B cell (primary cell): ENCODE data around the gene NUDCD3. TPM values are rescaled to one million over a fixed set of nuclear protein-coding genes. Genes with fewer than 3 reads are reported as not detected.

Source experiments
- ATAC-seq: fragments of 200-7000 bp; cut with Tn5 transposase; one replicate; pipeline ENCODE4 v1.10.0; 2021; ENCODE audit warnings: low read depth, mild to moderate bottlenecking, moderate number of reproducible peaks, moderate library complexity
- CTCF ChIA-PET: fragments of 350-600 bp; sonication (Branson Sonifier 250); formaldehyde crosslinking; loops from one replicate; lab custom pipeline; 2021; ENCODE audit warnings: antibody characterized with exemption, inconsistent platforms; lab: Charles Lee
- POLR2A ChIA-PET: fragments of 350-600 bp; sonication (Branson Sonifier 250); formaldehyde crosslinking; loops from one replicate; lab custom pipeline; 2021; ENCODE audit warnings: antibody characterized with exemption; lab: Charles Lee
- DNase-seq: peaks from one replicate; pipeline ENCODE4 v3.0.0; 2013
- H2AFZ ChIP-seq: 2 replicates; pipeline ENCODE4 v1.6.1; 2012; ENCODE audit warnings: mild to moderate bottlenecking, low read depth, low read length; ENCODE audit not compliant: insufficient read depth, poor library complexity, severe bottlenecking
- H3K27ac ChIP-seq, 2 donors: 1 replicate in 1 of 2; 2 replicates in 1 of 2; pipeline ENCODE4 v1.5.1; 2012 to 2013; ENCODE audit warnings: low read length in 2 of 2, mild to moderate bottlenecking in 2 of 2, moderate library complexity in 1 of 2
- H3K27me3 ChIP-seq, 4 experiments: fragments of 200-600 bp in 1 of 4; sonication (generic) in 1 of 4; replicated peaks in 1 of 4; 1 replicate in 2 of 4; 2 replicates in 2 of 4; pipeline versions ENCODE4 v1.6.1 to v1.7.0; 2013 to 2016; ENCODE audit warnings: low read length in 3 of 4, mild to moderate bottlenecking in 2 of 4, mixed read lengths in 1 of 4, moderate library complexity in 1 of 4; ENCODE audit not compliant: insufficient read depth in 4 of 4, control insufficient read depth in 3 of 4; ENCODE audit errors: control extremely low read depth in 1 of 4
- H3K36me3 ChIP-seq, 2 experiments: replicated peaks in 1 of 2; 1 replicate in 1 of 2; 2 replicates in 1 of 2; pipeline versions ENCODE4 v1.6.1 to v1.7.1; 2013; ENCODE audit warnings: low read length in 1 of 2; ENCODE audit not compliant: insufficient read depth in 2 of 2, control insufficient read depth in 1 of 2; ENCODE audit errors: control extremely low read depth in 1 of 2, extremely low read depth in 1 of 2
- H3K4me1 ChIP-seq, 2 donors: fragments of 200-600 bp in 1 of 2; sonication (generic) in 1 of 2; 1 replicate in 1 of 2; 2 replicates in 1 of 2; pipeline versions ENCODE4 v1.5.1 to v1.6.1; 2013 to 2017; ENCODE audit warnings: low read length in 2 of 2; ENCODE audit not compliant: control insufficient read depth in 2 of 2, insufficient read depth in 2 of 2
- H3K4me2 ChIP-seq: replicated peaks from 2 replicates; pipeline ENCODE3; 2012; ENCODE audit warnings: mild to moderate bottlenecking, low read depth, low read length; ENCODE audit not compliant: poor library complexity, severe bottlenecking
- H3K4me3 ChIP-seq, 5 experiments: fragments of 200-600 bp in 1 of 5; sonication (generic) in 1 of 5; 1 replicate in 3 of 5; 2 replicates in 2 of 5; pipeline versions ENCODE4 v1.5.1 to v1.7.0; 2011 to 2016; ENCODE audit warnings: low read length in 4 of 5, mild to moderate bottlenecking in 4 of 5, low read depth in 2 of 5, control low read depth in 1 of 5, moderate library complexity in 1 of 5; ENCODE audit not compliant: insufficient read depth in 1 of 5; ENCODE audit errors: control extremely low read depth in 1 of 5, extremely low read depth in 1 of 5
- H3K79me2 ChIP-seq: fragments of 200-600 bp; sonication (generic); one replicate; pipeline ENCODE4 v1.6.0; 2016; ENCODE audit warnings: low read length; ENCODE audit not compliant: control insufficient read depth, insufficient read depth
- H3K9ac ChIP-seq: fragments of 200-600 bp; sonication (generic); 2 replicates; pipeline ENCODE4 v1.6.1; 2017; ENCODE audit warnings: mild to moderate bottlenecking, low read length, moderate library complexity
- H3K9me3 ChIP-seq, 3 donors: one replicate each; pipeline versions ENCODE4 v1.6.1 to v1.7.1; 2013; ENCODE audit warnings: low read length in 2 of 3; ENCODE audit not compliant: control insufficient read depth in 2 of 3, insufficient read depth in 1 of 3; ENCODE audit errors: control extremely low read depth in 1 of 3
- H4K20me1 ChIP-seq: 2 replicates; pipeline ENCODE4 v1.6.0; 2012; ENCODE audit warnings: mild to moderate bottlenecking, low read length; ENCODE audit not compliant: insufficient read depth, control insufficient read depth, poor library complexity, severe bottlenecking
- H3K27ac Mint-ChIP-seq: one replicate; pipeline ENCODE4 v1.8.0; 2021; ENCODE audit warnings: mixed read lengths
- H3K27me3 Mint-ChIP-seq: one replicate; pipeline ENCODE4 v1.8.0; 2021; ENCODE audit warnings: mixed read lengths
- H3K4me1 Mint-ChIP-seq: one replicate; pipeline ENCODE4 v1.8.0; 2021; ENCODE audit warnings: mixed read lengths
- H3K4me3 Mint-ChIP-seq: one replicate; pipeline ENCODE4 v1.8.0; 2021; ENCODE audit warnings: mixed read lengths
- H3K9me3 Mint-ChIP-seq: one replicate; pipeline ENCODE4 v1.8.0; 2022; ENCODE audit warnings: mixed read lengths; ENCODE audit not compliant: insufficient read depth
- CTCF ChIP-seq: fragments of 200-600 bp; IDR thresholded peaks from one replicate; pipeline ENCODE4 v1.8.0; 2022; ENCODE audit warnings: antibody characterized with exemption, mild to moderate bottlenecking
- EZH2 ChIP-seq: IDR thresholded peaks from 2 replicates; pipeline ENCODE4 v1.6.1; 2012; ENCODE audit warnings: borderline replicate concordance, low read depth, mild to moderate bottlenecking, moderate library complexity, low read length; ENCODE audit not compliant: insufficient read depth, poor library complexity, severe bottlenecking
- WGBS: methylation state at CpG from one replicate; pipeline ENCODE4 v1.1.5; 2013; ENCODE audit warnings: missing lambda C conversion rate; ENCODE audit not compliant: insufficient coverage; 5-methylcytosine and 5-hydroxymethylcytosine counted together
- intact Hi-C: fragments of 100-400 bp; cut with micrococcal nuclease; formaldehyde crosslinking; loops from one replicate; pipeline ENCODE4 v1.10.0; 2022
- polyA plus RNA-seq: library from polyadenylated mRNA; depleted of rRNA; stranded (reverse); fragments of >200 nt; gene quantifications from 2 replicates; pipeline ENCODE4 v1.2.3, GENCODE V29; 2012
- total RNA-seq, 2 donors: library from RNA; stranded (reverse); fragments of 120-200 nt in 1 of 2; gene quantifications; 1 replicate in 1 of 2; 2 replicates in 1 of 2; pipeline versions ENCODE4 v1.2.3 to v1.2.4, GENCODE V29; 2013 to 2022

Gene NUDCD3
- total and polyA plus RNA-seq, 2 donors (not counting 1 experiment from before 2014, with no cell fraction given) = 29.8 to 101 TPM

GRCh38 chr7:44534087-44534486, 43.6 kb upstream of the NUDCD3 start:
- H2AFZ ChIP-seq = no peak overlapping the region
- no peaks in the 10 kb centered on the region for H3K9me3 ChIP-seq
- no peak for ATAC-seq
- WGBS = 95% methylated on average over 3 of the region's 5 CpGs
- no peak overlapping the region for H3K4me3 ChIP-seq
- no peaks in the 10 kb centered on the region for H4K20me1 ChIP-seq
- no peak for DNase-seq
- no peak overlapping the region for H3K4me2 ChIP-seq
- no peak overlapping the region for H3K9ac ChIP-seq
- Mint-ChIP-seq H3K4me3 (no peak overlapping the region), H3K27ac (no peak overlapping the region), H3K9me3 (no peaks in the 10 kb centered on the region), H3K4me1 (peaks cover 7% of the 10 kb centered on the region), H3K27me3 (no peaks in the 10 kb centered on the region)
- no peaks in the 10 kb centered on the region for H3K27me3 ChIP-seq
- CTCF ChIA-PET = interaction anchor here (1.0 to 1.9 kb wide), 4 partner anchors 14 to 43 kb away, joined by 3 to 6 read pairs (median 4); partner anchors contain the start of gene NUDCD3
- POLR2A ChIA-PET = no interaction called here
- no peak overlapping the region for H3K27ac ChIP-seq
- intact Hi-C loops = no loop called here
- H3K36me3 ChIP-seq = no peaks in the 10 kb centered on the region
- TF ChIP-seq EZH2 = no peak
- no peak for TF ChIP-seq CTCF
- peaks cover 3 to 6% of the 10 kb centered on the region in 2 donors for H3K4me1 ChIP-seq
- no peaks in the 10 kb centered on the region for H3K79me2 ChIP-seq

- POLR2A ChIA-PET = no interaction called here
- peaks cover under 1% of the 10 kb centered on the region for H3K9me3 Mint-ChIP-seq
- no peaks in the 10 kb centered on the region for H3K27me3 Mint-ChIP-seq
- H4K20me1 ChIP-seq = no peaks in the 10 kb centered on the region
- H3K4me3 ChIP-seq = no peak overlapping the region
- H3K27me3 ChIP-seq = no peaks in the 10 kb centered on the region
- ATAC-seq (no peak), DNase-seq (no peak)
- no peaks in the 10 kb centered on the region for H3K79me2 ChIP-seq
- no peaks in the 10 kb centered on the region for H3K9me3 ChIP-seq
- no peak overlapping the region for H2AFZ ChIP-seq
- no peak overlapping the region for H3K27ac Mint-ChIP-seq
- 93% methylated on average over 8 of the region's 8 CpGs for WGBS
- H3K4me1 ChIP-seq = peaks cover 3 to 6% of the 10 kb centered on the region in 2 donors
- TF ChIP-seq CTCF = no peak
- TF ChIP-seq EZH2 = no peak
- no peak overlapping the region for H3K4me2 ChIP-seq
- peaks cover 7% of the 10 kb centered on the region for H3K4me1 Mint-ChIP-seq
- H3K27ac ChIP-seq = no peak overlapping the region
- H3K4me3 Mint-ChIP-seq = no peak overlapping the region
- H3K36me3 ChIP-seq = no peaks in the 10 kb centered on the region
- no peak overlapping the region for H3K9ac ChIP-seq
- intact Hi-C loops = no loop called here
- CTCF ChIA-PET = interaction anchor here (1.9 kb wide), 1 partner anchor 43 kb away, joined by 6 read pairs; the partner anchor contains the start of gene NUDCD3
Observed at GRCh38 chr7:44533301-44534055, 43.0 kb upstream of the NUDCD3 start.
